Fibroblast of villous mesenchyme (primary cell): ENCODE measurements around the gene ANKS1B. TPM values are rescaled to one million over a fixed set of nuclear protein-coding genes. Genes with fewer than 3 reads are reported as not detected.

ENCODE experiments used
- DNase-seq: peaks from one replicate; pipeline ENCODE4 v3.0.0-alpha.2; 2010; ENCODE audit warnings: low read depth
- H3K4me3 ChIP-seq: 2 replicates; pipeline ENCODE4 v1.5.1; 2011; ENCODE audit warnings: low read depth, mild to moderate bottlenecking, low read length
- CTCF ChIP-seq: IDR thresholded peaks from 2 replicates; pipeline ENCODE4 v1.5.1; 2012; ENCODE audit warnings: low read depth, mild to moderate bottlenecking, low read length; ENCODE audit not compliant: insufficient read depth
- small RNA-seq: library from RNA; depleted of rRNA; stranded (forward); fragments of <200 nt; gene quantifications from one replicate; pipeline ENCODE3, GENCODE V24; 2012
- total RNA-seq: library from RNA; depleted of rRNA; stranded (reverse); fragments of >200 nt; gene quantifications from 2 replicates; pipeline ENCODE4 v1.2.3, GENCODE V29; 2012

Gene ANKS1B
- total RNA-seq, 1 donor: 0.86 TPM

GRCh38 chr12:98686603-98687002 is 1298.1 kb downstream of the ANKS1B start:
- H3K4me3 ChIP-seq: no peak overlapping the region
- no peak for TF ChIP-seq CTCF
- peak; percentile 9 for DNase-seq

Small RNA genes within 50 kb of the gene (small RNA-seq; reads per million reads assigned to genes)
- gene RNA5SP366: 0.56 reads per million

Other genes with a start within 250 kb of the ANKS1B start
- gene BLTP3B, start 157.9 kb upstream of the ANKS1B start, total RNA-seq: 46.1 and 51.8 TPM in 2 replicates
- 13.9 and 21.2 TPM in 2 replicates for gene ACTR6, start 215.9 kb upstream of the ANKS1B start, total RNA-seq